Hepatocyte (in vitro differentiated cells): ENCODE data around the gene ANKRD44.

Source experiments
- EZH2 ChIP-seq: fragments of 200-600 bp; sonication (generic); IDR thresholded peaks from 2 replicates; pipeline ENCODE4 v1.6.1; 2016; ENCODE audit warnings: antibody characterized with exemption, mild to moderate bottlenecking, borderline replicate concordance
- EZH2phosphoT487 ChIP-seq: fragments of 200-600 bp; sonication (generic); IDR thresholded peaks from one replicate; pipeline ENCODE4 v1.6.1; 2018; ENCODE audit warnings: antibody characterized with exemption, mild to moderate bottlenecking, low read depth, moderate library complexity; ENCODE audit not compliant: unreplicated experiment, severe bottlenecking
- TF ChIP-seq, protein P1 (sequence below): fragments of 200-600 bp; sonication (generic); IDR thresholded peaks from 2 replicates; pipeline ENCODE4 v1.5.1; 2016; ENCODE audit warnings: antibody characterized with exemption, mild to moderate bottlenecking; ENCODE audit not compliant: poor library complexity

DNA sequence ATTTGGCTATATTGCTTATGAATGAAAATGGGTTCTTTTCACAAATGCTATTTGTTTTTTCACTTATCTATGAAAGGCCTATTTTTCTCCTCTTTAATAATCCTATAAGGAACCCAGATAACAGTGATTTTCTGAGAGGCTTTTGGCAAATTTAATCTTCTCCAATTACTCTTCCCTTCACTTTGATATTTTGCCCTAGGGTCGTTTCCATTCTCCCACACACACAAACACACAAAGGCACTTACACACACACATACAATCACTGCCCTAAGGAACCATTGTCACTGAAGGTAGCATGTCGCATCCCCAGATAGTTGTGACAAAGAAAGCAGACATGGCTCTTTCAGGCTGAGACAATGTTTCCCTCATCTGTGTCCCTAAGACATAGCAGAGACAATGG lies 213.9 kb downstream of the ANKRD44 start:
- TF ChIP-seq EZH2 (no peak), EZH2phosphoT487 (no peak)
- TF ChIP-seq, protein P1, sequence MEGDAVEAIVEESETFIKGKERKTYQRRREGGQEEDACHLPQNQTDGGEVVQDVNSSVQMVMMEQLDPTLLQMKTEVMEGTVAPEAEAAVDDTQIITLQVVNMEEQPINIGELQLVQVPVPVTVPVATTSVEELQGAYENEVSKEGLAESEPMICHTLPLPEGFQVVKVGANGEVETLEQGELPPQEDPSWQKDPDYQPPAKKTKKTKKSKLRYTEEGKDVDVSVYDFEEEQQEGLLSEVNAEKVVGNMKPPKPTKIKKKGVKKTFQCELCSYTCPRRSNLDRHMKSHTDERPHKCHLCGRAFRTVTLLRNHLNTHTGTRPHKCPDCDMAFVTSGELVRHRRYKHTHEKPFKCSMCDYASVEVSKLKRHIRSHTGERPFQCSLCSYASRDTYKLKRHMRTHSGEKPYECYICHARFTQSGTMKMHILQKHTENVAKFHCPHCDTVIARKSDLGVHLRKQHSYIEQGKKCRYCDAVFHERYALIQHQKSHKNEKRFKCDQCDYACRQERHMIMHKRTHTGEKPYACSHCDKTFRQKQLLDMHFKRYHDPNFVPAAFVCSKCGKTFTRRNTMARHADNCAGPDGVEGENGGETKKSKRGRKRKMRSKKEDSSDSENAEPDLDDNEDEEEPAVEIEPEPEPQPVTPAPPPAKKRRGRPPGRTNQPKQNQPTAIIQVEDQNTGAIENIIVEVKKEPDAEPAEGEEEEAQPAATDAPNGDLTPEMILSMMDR = no peak
